K562 (cell line): Measurements from ENCODE around the gene SDCCAG8. TPM values are rescaled to one million over a fixed set of nuclear protein-coding genes. Genes with fewer than 3 reads are reported as not detected.

Source experiments
- ATAC-seq: fragments of 200-7000 bp; cut with Tn5 transposase; 3 replicates; pipeline ENCODE4 v1.9.1; 2020; ENCODE audit warnings: moderate library complexity
- BruUV-seq: library from RNA; stranded (reverse); fragments of 400-500 nt; replicated peaks from 2 replicates; lab custom pipeline; 2021; lab: Mats Ljungman, UMichigan
- CTCF ChIA-PET: fragments of 300-600 bp; formaldehyde crosslinking; extraction: SDS; loops from one replicate; lab custom pipeline; 2021; ENCODE audit warnings: low intra/inter-chr PET ratio; lab: Yijun Ruan, JAX
- POLR2A ChIA-PET: fragments of 300-600, 350-650 bp; sonication (Branson Sonifier 250); formaldehyde crosslinking; extraction: SDS; loops from one replicate; lab custom pipeline; 2021; ENCODE audit warnings: antibody characterized with exemption, inconsistent platforms; lab: Yijun Ruan, JAX
- DNase-seq, 4 experiments: peaks; one replicate each; pipeline versions ENCODE4 v3.0.0 to v3.0.0-alpha.2; 2011 to 2018; ENCODE audit warnings: low spot score in 3 of 4, mixed read lengths in 3 of 4; ENCODE audit errors: extremely low read depth in 1 of 4
- FAIRE-seq: peaks from 2 replicates; lab custom pipeline; 2011; peaks lifted over from hg19 to GRCh38; lab: Jason Lieb, UNC
- H2AFZ ChIP-seq: 2 replicates; pipeline ENCODE4 v1.6.0; 2011; ENCODE audit warnings: low read depth, low read length, control low read depth, inconsistent platforms
- H3K27ac ChIP-seq: fragments of 200-600 bp; 3 replicates; pipeline ENCODE4 v1.8.0; 2011; ENCODE audit warnings: low read depth, mild to moderate bottlenecking, control low read depth, inconsistent platforms, low read length, moderate library complexity, mixed read lengths; ENCODE audit errors: extremely low read depth
- H3K27me3 ChIP-seq, 2 experiments: fragments of 300-600 bp in 1 of 2; 2 replicates in 1 of 2; 3 replicates in 1 of 2; pipeline versions ENCODE4 v1.6.0 to v1.8.0; 2011; ENCODE audit warnings: inconsistent platforms in 2 of 2, low read length in 2 of 2, mild to moderate bottlenecking in 1 of 2, mixed read lengths in 1 of 2, moderate library complexity in 1 of 2; ENCODE audit not compliant: control insufficient read depth in 2 of 2, insufficient read depth in 2 of 2
- H3K36me3 ChIP-seq: fragments of 300-600 bp; 3 replicates; pipeline ENCODE4 v1.8.0; 2011; ENCODE audit warnings: mild to moderate bottlenecking, low read length, inconsistent platforms; ENCODE audit not compliant: control insufficient read depth, insufficient read depth
- H3K4me1 ChIP-seq, 2 experiments: fragments of 200-600 bp in 1 of 2; replicated peaks in 1 of 2; 2 replicates in 1 of 2; 3 replicates in 1 of 2; pipeline versions ENCODE4 v1.5.1 to v1.8.0; 2011; ENCODE audit warnings: inconsistent platforms in 2 of 2, low read length in 2 of 2, mild to moderate bottlenecking in 1 of 2, mixed read lengths in 1 of 2, moderate library complexity in 1 of 2; ENCODE audit not compliant: control insufficient read depth in 2 of 2, insufficient read depth in 2 of 2
- H3K4me2 ChIP-seq: 2 replicates; pipeline ENCODE4 v1.6.1; 2011; ENCODE audit warnings: low read length, control low read depth, inconsistent platforms, mixed read lengths; ENCODE audit not compliant: insufficient read depth
- H3K4me3 ChIP-seq: fragments of 200-600 bp; sonication (generic), shearing (Covaris generic); 2 replicates; pipeline ENCODE4 v1.5.1; 2016; ENCODE audit warnings: control low read depth, inconsistent platforms
- H3K79me2 ChIP-seq: fragments of 200-600 bp; 3 replicates; pipeline ENCODE4 v1.8.0; 2011; ENCODE audit warnings: low read length, inconsistent platforms; ENCODE audit not compliant: control insufficient read depth, insufficient read depth
- H3K9ac ChIP-seq, 2 experiments: 2 replicates each; pipeline versions ENCODE4 v1.6.0 to v1.6.1; 2011; ENCODE audit warnings: low read depth in 2 of 2, low read length in 2 of 2, control low read depth in 1 of 2, inconsistent platforms in 1 of 2, mild to moderate bottlenecking in 1 of 2, mixed read lengths in 1 of 2; ENCODE audit not compliant: insufficient read depth in 1 of 2
- H3K9me1 ChIP-seq: one replicate; pipeline ENCODE4 v1.6.0; 2011; ENCODE audit warnings: inconsistent platforms, mild to moderate bottlenecking, low read length, moderate library complexity; ENCODE audit not compliant: control insufficient read depth, insufficient read depth
- H3K9me3 ChIP-seq: replicated peaks from 2 replicates; pipeline ENCODE4 v1.5.1; 2011; ENCODE audit warnings: low read depth, low read length, inconsistent platforms; ENCODE audit not compliant: control insufficient read depth, insufficient read depth
- H4K20me1 ChIP-seq: replicated peaks from 2 replicates; pipeline ENCODE4 v1.6.1; 2011; ENCODE audit warnings: low read length, inconsistent platforms, mixed read lengths; ENCODE audit not compliant: control insufficient read depth, insufficient read depth
- DNMT1 ChIP-seq: fragments of 450-650 bp; IDR thresholded peaks from 2 replicates; pipeline ENCODE4 v1.6.1; 2016; ENCODE audit warnings: antibody characterized with exemption, mild to moderate bottlenecking
- FIP1L1 ChIP-seq: fragments of 200-400 bp; formaldehyde crosslinking; IDR thresholded peaks from 2 replicates; pipeline ENCODE4 v1.6.1; 2018; ENCODE audit warnings: mild to moderate bottlenecking, low read depth, low read length; ENCODE audit not compliant: poor library complexity, severe bottlenecking
- FOXJ2 ChIP-seq: fragments of 200-800 bp; sonication (Bioruptor generic); IDR thresholded peaks from 2 replicates; pipeline ENCODE4 v1.6.1; 2016; ENCODE audit warnings: missing genetic modification characterization, missing compliant biosample characterization
- GABPA ChIP-seq: fragments of 200-800 bp; sonication (Bioruptor generic); conservative IDR thresholded peaks from 2 replicates; pipeline ENCODE4 v1.6.1; 2016; ENCODE audit warnings: low read depth, missing genetic modification characterization, missing compliant biosample characterization
- GTF2E2 ChIP-seq: fragments of 200-800 bp; sonication (Bioruptor generic); IDR thresholded peaks from 2 replicates; pipeline ENCODE4 v1.6.1; 2016; ENCODE audit warnings: missing genetic modification characterization, missing compliant biosample characterization
- MXI1 ChIP-seq: IDR thresholded peaks from 2 replicates; pipeline ENCODE4 v1.6.1; 2011; ENCODE audit warnings: low read depth, mild to moderate bottlenecking, improper control_type of control experiment, low read length
- SMAD3 ChIP-seq: fragments of 450-650 bp; formaldehyde crosslinking; conservative IDR thresholded peaks from 2 replicates; pipeline ENCODE4 v1.4.0; 2020; ENCODE audit warnings: mild to moderate bottlenecking
- SMARCB1 ChIP-seq: IDR thresholded peaks from 2 replicates; pipeline ENCODE4 v1.6.1; 2011; ENCODE audit warnings: improper control_type of control experiment, low read depth; ENCODE audit not compliant: insufficient read length
- TEAD4 ChIP-seq, 2 experiments: sonication (generic) in 1 of 2; formaldehyde crosslinking in 1 of 2; IDR thresholded peaks; 2 replicates each; pipeline versions ENCODE4 v1.6.1 to v1.8.0; 2012 to 2022; ENCODE audit warnings: borderline replicate concordance in 1 of 2, inconsistent platforms in 1 of 2, low read length in 1 of 2, mild to moderate bottlenecking in 1 of 2, missing genetic modification reagents in 1 of 2
- ZBED1 ChIP-seq: IDR thresholded peaks from 2 replicates; pipeline ENCODE4 v1.6.1; 2014
- ZNF23 ChIP-seq: fragments of 250-450 bp; sonication (Bioruptor Pico); IDR thresholded peaks from 2 replicates; pipeline ENCODE4 v1.4.0; 2020; ENCODE audit warnings: mild to moderate bottlenecking
- WGBS: fragments of 100-300 bp; shearing (Covaris generic); methylation state at CpG from one replicate; pipeline ENCODE4 v1.1.6; 2016; ENCODE audit warnings: low coverage, mixed read lengths; ENCODE audit not compliant: insufficient coverage; ENCODE audit errors: missing lambda C conversion rate; 5-methylcytosine and 5-hydroxymethylcytosine counted together
- in situ Hi-C: fragments of 300-500 bp; cut with MboI; formaldehyde crosslinking; loops from 4 replicates; pipeline ENCODE4 v1.15.0; 2018; ENCODE audit warnings: inconsistent platforms, mixed read lengths
- intact Hi-C: fragments of 100-400 bp; cut with micrococcal nuclease; formaldehyde crosslinking; loops from 2 replicates; pipeline ENCODE4 v1.14.2; 2022
- polyA plus RNA-seq, 8 experiments: library from polyadenylated mRNA; depleted of rRNA in 4 of 8; stranded (reverse) in 5 of 8; unstranded in 3 of 8; fragments of >200 nt; fragmentation: Nextera tagmentation in 2 of 8; fragmentation: Illumina TruSeq in 1 of 8; extraction: Ambion mirVana in 2 of 8; extraction: Trizol in 1 of 8; gene quantifications; 2 replicates each; pipeline versions ENCODE4 v1.2.1 to v1.2.3, GENCODE V29; 2011 to 2014; ENCODE audit warnings: inconsistent platforms in 1 of 8, missing spikeins in 1 of 8
- total RNA-seq, 7 experiments: library from RNA; depleted of rRNA in 6 of 7; stranded (reverse); fragments of >200 nt in 6 of 7; fragmentation: Illumina TruSeq in 2 of 7; extraction: Trizol in 2 of 7; gene quantifications; 2 replicates each; pipeline versions ENCODE4 v1.2.1 to v1.2.3, GENCODE V29; 2011 to 2021; ENCODE audit warnings: low replicate concordance in 1 of 7
- TF ChIP-seq, protein P1 (sequence below): fragments of 450-650 bp; IDR thresholded peaks from 2 replicates; pipeline ENCODE4 v1.6.1; 2016; ENCODE audit warnings: missing biosample characterization, missing genetic modification characterization

Gene SDCCAG8
- total and polyA plus RNA-seq, 9 of the 15 experiments (the other 6 are each of a cell fraction or from before 2014, with no cell fraction given) = 17.9 to 36.7 (median 25.4) TPM

- in situ Hi-C loops = no loop called here
- DNase-seq (peak in 1 of 4 experiments; percentile 40), FAIRE-seq (no peak), ATAC-seq (no peak)
- ChIA-PET POLR2A (interaction anchor here (1.1 to 4.1 kb wide), 4 partner anchors 9 to 16 kb away, joined by 4 to 19 read pairs (median 9); no protein-coding TSS in a partner anchor), CTCF (no interaction called here)
- Histone ChIP-seq H3K27me3 (no peaks in the 10 kb centered on the region), H3K27ac (peak overlapping the region; percentile 97), H4K20me1 (no peaks in the 10 kb centered on the region), H3K4me1 (peaks cover 5 to 16% of the 10 kb centered on the region in 2 experiments; a peak in 4 of 5 replicates), H3K9ac (peak overlapping the region; percentile 83 to 96), H3K9me1 (no peaks in the 10 kb centered on the region), H3K36me3 (peaks cover 6% of the 10 kb centered on the region; the same call in 1 of the 3 replicates), H3K79me2 (peaks cover 92% of the 10 kb centered on the region), H3K4me3 (peak overlapping the region; percentile 82), H3K4me2 (peak overlapping the region; percentile 90), H2AFZ (peak overlapping the region; percentile 80; the same call in 1 of the 2 replicates), H3K9me3 (no peaks in the 10 kb centered on the region)
- intact Hi-C loops = loop anchor here (2.0 kb wide), 2 partner anchors 41 to 49 kb away; no protein-coding TSS in a partner anchor
- BruUV-seq = no TSS peak
- WGBS = 2% methylated on average over 4 of the region's 4 CpGs
- TF ChIP-seq FOXJ2 = no peak
- TF ChIP-seq, protein P1, sequence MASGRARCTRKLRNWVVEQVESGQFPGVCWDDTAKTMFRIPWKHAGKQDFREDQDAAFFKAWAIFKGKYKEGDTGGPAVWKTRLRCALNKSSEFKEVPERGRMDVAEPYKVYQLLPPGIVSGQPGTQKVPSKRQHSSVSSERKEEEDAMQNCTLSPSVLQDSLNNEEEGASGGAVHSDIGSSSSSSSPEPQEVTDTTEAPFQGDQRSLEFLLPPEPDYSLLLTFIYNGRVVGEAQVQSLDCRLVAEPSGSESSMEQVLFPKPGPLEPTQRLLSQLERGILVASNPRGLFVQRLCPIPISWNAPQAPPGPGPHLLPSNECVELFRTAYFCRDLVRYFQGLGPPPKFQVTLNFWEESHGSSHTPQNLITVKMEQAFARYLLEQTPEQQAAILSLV (tag) = no peak
- no peak for TF ChIP-seq MXI1
- no peak for TF ChIP-seq ZNF23 (CRISPR knock-in tag)
- no peak for TF ChIP-seq DNMT1
- TF ChIP-seq FIP1L1 = no peak
- TF ChIP-seq TEAD4 (IDR thresholded peaks at IDR 0.05; ENCODE audit: low read length) = no peak
- TF ChIP-seq TEAD4 (CRISPR knock-in tag; IDR thresholded peaks at IDR 0.05; ENCODE audit: borderline replicate concordance) = no peak
- 0 out of 2 replicates have a peak, but pooled peaks have one; percentile 66 for TF ChIP-seq GTF2E2 (tag)
- TF ChIP-seq ZBED1 = no peak
- no peak for TF ChIP-seq GABPA (tag)
- TF ChIP-seq SMAD3 (CRISPR knock-in tag) = no peak
- TF ChIP-seq SMARCB1 = no peak
These were observed 2.0 kb upstream of the SDCCAG8 start for GRCh38 chr1:243253926-243254232.
